ENCODE measurements around the gene SYT15B. TPM values are rescaled to one million over a fixed set of nuclear protein-coding genes. Genes with fewer than 3 reads are reported as not detected.
A peak's percentile ranks its signal among the peaks of the same experiment; 100 is the strongest.
"Not testable (repeated sequence)": the region's sequence is repeated elsewhere in the genome, so short reads cannot be mapped to it uniquely, and the experiment has no call there.

The SYT15B gene
- polyA plus RNA-seq, 3 donors from 2014 or later: not detected

GRCh38 chr10:47750360-47750759, 13.0 kb downstream of the SYT15B start:
- H3K27ac Mint-ChIP-seq; H3K36me3 Mint-ChIP-seq; H3K4me1 Mint-ChIP-seq; H3K27me3 Mint-ChIP-seq (ENCODE audit: low read depth in 3 of 3); H3K9me3 Mint-ChIP-seq; H3K4me3 Mint-ChIP-seq; DNase-seq: not testable (repeated sequence)

GRCh38 chr10:47746780-47747376, 16.5 kb downstream of the SYT15B start:
- H3K4me3 Mint-ChIP-seq; H3K36me3 Mint-ChIP-seq; H3K9me3 Mint-ChIP-seq; H3K27me3 Mint-ChIP-seq (ENCODE audit: low read depth in 3 of 3); H3K4me1 Mint-ChIP-seq; DNase-seq; H3K27ac Mint-ChIP-seq: not testable (repeated sequence)

GRCh38 chr10:47744881-47745280, 18.5 kb downstream of the SYT15B start:
- not testable (repeated sequence) for H3K4me1 Mint-ChIP-seq; H3K36me3 Mint-ChIP-seq; H3K27ac Mint-ChIP-seq; H3K4me3 Mint-ChIP-seq; H3K27me3 Mint-ChIP-seq (ENCODE audit: low read depth in 3 of 3); H3K9me3 Mint-ChIP-seq; DNase-seq

GRCh38 chr10:47743611-47744550, 19.5 kb downstream of the SYT15B start:
- not testable (repeated sequence) for H3K27ac Mint-ChIP-seq; H3K36me3 Mint-ChIP-seq; H3K27me3 Mint-ChIP-seq (ENCODE audit: low read depth in 3 of 3); H3K9me3 Mint-ChIP-seq; H3K4me1 Mint-ChIP-seq
- H3K4me3 Mint-ChIP-seq: peak overlapping the region in 2 of 5 donors; percentile 42 to 48
- peak; percentile 29 to 56 (median 45) for DNase-seq

GRCh38 chr10:47740868-47741267, 22.5 kb downstream of the SYT15B start:
- not testable (repeated sequence) for H3K9me3 Mint-ChIP-seq; H3K4me1 Mint-ChIP-seq; DNase-seq; H3K27ac Mint-ChIP-seq; H3K27me3 Mint-ChIP-seq (ENCODE audit: low read depth in 3 of 3); H3K36me3 Mint-ChIP-seq; H3K4me3 Mint-ChIP-seq

GRCh38 chr10:47730911-47731310, 32.5 kb downstream of the SYT15B start:
- H3K27me3 Mint-ChIP-seq (ENCODE audit: low read depth in 3 of 3); H3K4me3 Mint-ChIP-seq; DNase-seq; H3K9me3 Mint-ChIP-seq; H3K4me1 Mint-ChIP-seq; H3K36me3 Mint-ChIP-seq; H3K27ac Mint-ChIP-seq: not testable (repeated sequence)

- not testable (repeated sequence) for H3K36me3 Mint-ChIP-seq; H3K27me3 Mint-ChIP-seq (ENCODE audit: low read depth in 3 of 3); H3K9me3 Mint-ChIP-seq; H3K4me1 Mint-ChIP-seq; DNase-seq; H3K4me3 Mint-ChIP-seq; H3K27ac Mint-ChIP-seq
These were observed 37.7 kb downstream of the SYT15B start for GRCh38 chr10:47725740-47726139.

- not testable (repeated sequence) for H3K36me3 Mint-ChIP-seq; H3K27ac Mint-ChIP-seq; H3K4me3 Mint-ChIP-seq; H3K9me3 Mint-ChIP-seq; DNase-seq; H3K27me3 Mint-ChIP-seq (ENCODE audit: low read depth in 3 of 3); H3K4me1 Mint-ChIP-seq
These were observed 38.3 kb downstream of the SYT15B start for GRCh38 chr10:47725047-47725446.

- H3K27me3 Mint-ChIP-seq (ENCODE audit: low read depth in 3 of 3); H3K4me3 Mint-ChIP-seq; H3K36me3 Mint-ChIP-seq; H3K27ac Mint-ChIP-seq; H3K4me1 Mint-ChIP-seq; DNase-seq; H3K9me3 Mint-ChIP-seq: not testable (repeated sequence)
These were observed 39.3 kb downstream of the SYT15B start for GRCh38 chr10:47724119-47724518.

- not testable (repeated sequence) for H3K4me1 Mint-ChIP-seq; H3K9me3 Mint-ChIP-seq; H3K27ac Mint-ChIP-seq; H3K27me3 Mint-ChIP-seq (ENCODE audit: low read depth in 3 of 3); H3K36me3 Mint-ChIP-seq; DNase-seq; H3K4me3 Mint-ChIP-seq
These were observed 40.0 kb downstream of the SYT15B start for GRCh38 chr10:47723362-47723761.

GRCh38 chr10:47717011-47717769, 46.2 kb downstream of the SYT15B start:
- not testable (repeated sequence) for H3K4me3 Mint-ChIP-seq, H3K9me3 Mint-ChIP-seq

More at GRCh38 chr10:47717011-47717769, 46.2 kb downstream of the SYT15B start:
- H3K36me3 Mint-ChIP-seq; H3K27ac Mint-ChIP-seq; DNase-seq; H3K27me3 Mint-ChIP-seq (ENCODE audit: low read depth in 3 of 3); H3K4me1 Mint-ChIP-seq: not testable (repeated sequence)

Other genes with a start within 250 kb of the SYT15B start
- gene AGAP9, start 240.0 kb downstream of the SYT15B start, polyA plus RNA-seq: 1 to 10 TPM in 1 of 3 donors, under 1 TPM in 1, not detected in 1; 0.29 to 1.1 TPM
- not detected for gene NPY4R2, start 155.1 kb upstream of the SYT15B start, polyA plus RNA-seq
- gene FAM25C, start 236.2 kb upstream of the SYT15B start, polyA plus RNA-seq: not detected

Measured in immature natural killer cell (primary cell).